GM12874 (cell line): ENCODE data around the gene NOL11.

Experiments
- CTCF ChIP-seq: IDR thresholded peaks from 2 replicates; pipeline ENCODE4 v1.5.1; 2011; ENCODE audit warnings: low read depth, mild to moderate bottlenecking, control low read depth, low read length, moderate library complexity; ENCODE audit not compliant: insufficient read depth

NOL11 gene

GRCh38 chr17:67725807-67726206 is 8.1 kb downstream of the NOL11 start:
- no peak for TF ChIP-seq CTCF

GRCh38 chr17:67729903-67730302 is 12.2 kb downstream of the NOL11 start:
- no peak for TF ChIP-seq CTCF

- no peak for TF ChIP-seq CTCF
These were observed 13.0 kb downstream of the NOL11 start for GRCh38 chr17:67730731-67731130.

- no peak for TF ChIP-seq CTCF
These were observed 15.7 kb downstream of the NOL11 start for GRCh38 chr17:67733449-67733848.

GRCh38 chr17:67737145-67737544 is 19.4 kb downstream of the NOL11 start:
- no peak for TF ChIP-seq CTCF

GRCh38 chr17:67742025-67742424 is 24.3 kb downstream of the NOL11 start:
- TF ChIP-seq CTCF, result no peak

- TF ChIP-seq CTCF, result no peak
These were observed 29.2 kb downstream of the NOL11 start for GRCh38 chr17:67746704-67747571.
